ENCODE results near the gene POP4.
A peak's percentile ranks its signal among the peaks of the same experiment; 100 is the strongest.

POP4 gene

DNA sequence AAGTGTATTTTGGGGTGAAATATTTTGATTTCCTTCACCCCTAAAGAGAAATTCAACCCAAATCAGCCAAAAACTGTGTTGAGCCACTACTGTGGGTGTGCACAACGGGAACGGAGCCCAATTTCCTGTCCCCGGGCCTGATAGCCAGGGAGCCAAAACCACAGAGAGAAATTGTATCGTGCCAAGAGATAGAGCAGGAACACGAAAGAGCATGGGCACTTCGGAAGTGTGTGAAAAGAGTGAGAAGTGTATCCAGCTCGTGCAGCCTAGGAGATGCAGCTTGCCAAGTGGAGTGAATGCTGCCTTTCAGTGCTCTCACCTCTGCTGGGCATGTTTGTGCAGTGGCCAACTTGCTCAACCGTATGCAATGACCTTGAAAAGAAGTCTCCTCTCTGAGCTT, 39.8 kb downstream of the POP4 start:
- TF ChIP-seq, protein P1, sequence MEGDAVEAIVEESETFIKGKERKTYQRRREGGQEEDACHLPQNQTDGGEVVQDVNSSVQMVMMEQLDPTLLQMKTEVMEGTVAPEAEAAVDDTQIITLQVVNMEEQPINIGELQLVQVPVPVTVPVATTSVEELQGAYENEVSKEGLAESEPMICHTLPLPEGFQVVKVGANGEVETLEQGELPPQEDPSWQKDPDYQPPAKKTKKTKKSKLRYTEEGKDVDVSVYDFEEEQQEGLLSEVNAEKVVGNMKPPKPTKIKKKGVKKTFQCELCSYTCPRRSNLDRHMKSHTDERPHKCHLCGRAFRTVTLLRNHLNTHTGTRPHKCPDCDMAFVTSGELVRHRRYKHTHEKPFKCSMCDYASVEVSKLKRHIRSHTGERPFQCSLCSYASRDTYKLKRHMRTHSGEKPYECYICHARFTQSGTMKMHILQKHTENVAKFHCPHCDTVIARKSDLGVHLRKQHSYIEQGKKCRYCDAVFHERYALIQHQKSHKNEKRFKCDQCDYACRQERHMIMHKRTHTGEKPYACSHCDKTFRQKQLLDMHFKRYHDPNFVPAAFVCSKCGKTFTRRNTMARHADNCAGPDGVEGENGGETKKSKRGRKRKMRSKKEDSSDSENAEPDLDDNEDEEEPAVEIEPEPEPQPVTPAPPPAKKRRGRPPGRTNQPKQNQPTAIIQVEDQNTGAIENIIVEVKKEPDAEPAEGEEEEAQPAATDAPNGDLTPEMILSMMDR (conservative IDR thresholded peaks at IDR 0.05): no peak
- peak overlapping the region; percentile 70 for H3K27ac ChIP-seq

DNA sequence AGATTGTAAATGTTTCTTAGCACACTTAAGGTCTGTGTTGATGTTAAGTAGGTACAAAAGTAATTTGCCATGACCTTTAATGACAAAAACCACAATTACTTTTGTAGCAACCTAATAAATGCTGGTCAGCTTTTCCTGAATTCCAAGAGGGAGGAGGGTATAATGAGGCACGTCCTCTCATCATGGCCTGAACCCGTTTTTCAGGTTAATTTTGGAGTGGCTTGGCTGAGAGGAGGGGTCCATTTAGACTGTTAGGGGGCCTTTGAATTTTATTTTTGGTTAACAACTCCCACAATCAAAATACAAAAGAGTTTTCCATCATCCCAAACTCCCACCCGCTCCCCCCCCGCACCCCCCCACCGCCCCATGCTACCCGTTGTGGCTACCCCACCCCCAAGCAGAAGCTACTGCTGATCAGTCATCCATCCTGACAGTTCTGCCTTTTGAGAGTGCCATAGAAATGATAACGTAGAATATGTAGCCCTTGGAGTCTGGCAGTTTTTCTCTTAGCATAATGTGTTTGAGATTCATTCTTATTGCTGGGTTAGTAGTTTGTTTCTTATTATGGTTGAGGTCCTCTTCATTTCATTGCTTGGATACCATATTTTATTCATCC, 44.8 kb downstream of the POP4 start:
- H3K27ac ChIP-seq: no peak overlapping the region
- TF ChIP-seq, protein P1 (conservative IDR thresholded peaks at IDR 0.05): no peak

DNA sequence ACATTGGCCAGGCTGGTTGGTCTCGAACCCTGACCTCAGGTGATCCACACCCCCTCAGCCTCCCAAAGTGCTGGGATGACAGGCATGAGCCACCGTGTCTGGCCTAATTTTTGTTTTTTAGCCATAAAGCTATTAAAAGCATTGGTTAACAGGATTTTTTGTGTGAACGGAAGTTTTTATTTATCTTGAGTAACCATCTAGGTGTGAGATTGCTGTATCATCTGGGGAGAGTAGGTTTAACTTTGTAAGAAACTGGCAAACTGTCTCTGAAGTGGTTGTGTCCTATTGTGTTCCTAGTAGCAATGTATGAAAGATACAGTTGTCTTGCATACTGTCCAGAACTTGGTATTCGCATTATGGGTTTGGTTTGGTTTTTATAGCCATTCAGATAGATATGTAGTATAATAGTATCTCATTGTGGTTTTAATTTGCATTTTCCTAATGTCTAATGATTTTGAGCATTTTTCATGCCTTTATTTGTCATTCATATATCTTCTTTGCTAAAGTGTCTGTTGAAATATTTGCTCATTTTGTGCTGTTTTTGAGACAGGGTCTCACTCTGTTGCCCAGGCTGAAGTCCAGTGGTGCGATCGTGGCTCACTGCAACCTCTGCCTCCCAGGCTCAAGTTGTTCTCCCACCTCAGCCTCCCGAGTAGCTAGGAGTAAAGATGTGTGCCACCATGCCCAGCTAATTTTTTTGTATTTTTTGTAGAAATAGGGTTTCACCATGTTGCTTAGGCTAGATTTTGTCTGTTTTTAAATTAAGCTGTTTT, 45.7 kb downstream of the POP4 start:
- no peak overlapping the region for H3K27ac ChIP-seq
- TF ChIP-seq, protein P1 (conservative IDR thresholded peaks at IDR 0.05): no peak

DNA sequence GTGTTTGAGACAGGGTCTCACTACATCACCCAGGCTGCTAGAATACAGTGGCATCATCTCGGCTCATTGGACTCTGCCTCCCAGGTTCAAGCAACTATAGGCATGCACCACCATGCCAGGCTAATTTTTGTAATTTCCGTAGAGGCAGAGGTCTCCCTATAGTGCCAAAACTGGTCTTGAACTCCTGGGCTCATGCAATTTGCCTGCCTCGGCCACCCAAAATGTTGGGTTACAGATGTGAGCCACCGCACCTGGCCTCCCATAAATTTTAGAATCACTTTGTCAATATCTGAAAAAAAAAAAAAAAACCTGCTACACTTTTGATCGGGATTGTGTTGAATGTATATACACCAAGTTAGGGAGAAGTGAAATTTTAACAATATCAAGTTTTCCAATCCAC, 47.3 kb downstream of the POP4 start:
- no peak overlapping the region for H3K27ac ChIP-seq
- TF ChIP-seq, protein P1 (conservative IDR thresholded peaks at IDR 0.05): no peak

DNA sequence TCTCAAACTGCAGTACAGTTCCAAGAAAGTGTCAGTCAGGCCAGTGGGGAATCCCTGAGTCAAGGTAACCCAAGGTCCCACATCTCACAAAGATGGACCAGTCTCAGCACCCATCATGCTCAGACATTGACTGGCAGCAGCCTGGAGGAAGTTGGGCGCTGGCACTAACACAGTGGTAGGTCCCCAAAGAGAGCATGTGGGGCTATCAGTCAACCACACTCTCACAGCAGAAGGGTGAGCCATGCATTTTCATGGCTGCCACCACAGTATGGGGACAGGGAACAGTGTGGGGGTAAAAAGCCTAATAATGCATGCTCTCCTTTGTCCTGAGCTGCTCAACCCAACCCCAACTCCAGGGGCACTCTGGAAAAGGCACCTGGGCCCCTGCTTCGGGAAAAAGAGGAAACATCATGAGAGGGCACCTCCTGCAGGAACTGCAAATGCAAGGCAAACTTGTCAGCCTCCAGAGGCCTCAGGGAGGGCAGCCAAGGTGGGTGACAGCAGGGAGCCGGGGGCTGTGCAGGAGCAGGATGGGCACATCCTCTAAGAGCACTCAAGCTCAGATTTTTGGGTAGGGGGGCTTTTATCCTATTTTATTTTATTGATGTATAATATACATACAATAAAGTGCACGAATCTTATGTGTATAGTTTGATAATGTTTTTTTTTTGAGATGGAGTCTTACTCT, 49.7 kb downstream of the POP4 start:
- TF ChIP-seq, protein P1 (conservative IDR thresholded peaks at IDR 0.05): no peak
- H3K27ac ChIP-seq: no peak overlapping the region

DNA sequence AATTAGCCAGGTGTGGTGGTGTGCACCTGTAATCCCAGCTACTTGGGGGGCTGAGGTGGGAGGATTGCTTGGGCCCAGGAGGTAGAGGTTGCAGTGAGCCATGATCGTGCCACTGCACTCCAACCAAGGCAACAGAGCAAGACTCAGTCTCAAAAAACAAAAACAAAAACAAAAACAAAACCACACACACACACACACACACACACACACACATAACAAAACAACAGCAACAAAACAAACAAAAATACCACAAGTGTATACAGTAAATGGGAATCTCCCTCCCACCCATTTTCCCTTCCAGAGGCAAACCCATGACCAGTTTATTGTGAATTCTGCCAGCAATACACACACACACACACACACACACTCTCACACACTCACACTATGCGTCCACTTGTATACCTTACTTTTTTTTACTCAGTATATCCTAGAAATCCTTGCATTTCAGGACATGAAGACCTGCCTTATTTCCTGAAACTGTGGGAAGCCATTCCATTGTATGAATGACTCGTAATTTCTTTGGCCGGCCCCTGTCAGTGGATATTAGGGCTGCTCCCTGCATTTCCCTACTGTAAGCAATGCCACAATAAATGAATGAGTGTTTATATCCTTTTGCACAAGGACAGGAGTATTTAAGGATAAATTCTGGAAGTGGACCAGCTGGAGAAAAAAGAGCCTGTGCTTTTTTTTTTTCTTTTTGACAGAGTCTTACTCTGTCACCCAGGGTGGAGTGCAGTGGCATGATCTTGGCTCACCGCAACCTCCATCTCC, 52.3 kb downstream of the POP4 start:
- TF ChIP-seq, protein P1 (conservative IDR thresholded peaks at IDR 0.05): no peak
- H3K27ac ChIP-seq: no peak overlapping the region

DNA sequence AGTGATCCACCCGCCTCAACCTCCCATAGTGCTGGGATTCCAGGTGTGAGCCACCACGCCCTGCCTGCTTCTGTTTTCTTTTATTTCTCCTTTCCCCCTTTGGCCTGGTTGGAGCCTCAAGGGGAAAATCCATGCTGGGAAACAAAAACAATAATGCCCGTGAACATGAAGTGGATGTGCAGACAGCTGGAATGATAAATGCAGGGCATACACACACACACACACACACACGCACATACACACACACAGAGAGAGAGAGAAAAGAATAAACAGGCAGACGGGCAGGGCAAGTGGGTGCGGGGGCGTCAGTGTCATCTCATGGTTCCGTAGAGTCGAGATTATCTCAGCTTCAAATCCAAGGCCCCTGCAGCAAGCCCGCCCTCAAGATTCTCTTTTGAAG, 54.8 kb downstream of the POP4 start:
- TF ChIP-seq, protein P1 (conservative IDR thresholded peaks at IDR 0.05): no peak
- no peak overlapping the region for H3K27ac ChIP-seq
